SK-N-SH treated with all-trans-retinoic acid at 6 μM for 48 hours (cell line): ENCODE results near the gene SLC22A12.

Experiments
- ATAC-seq: fragments of 200-7000 bp; cut with Tn5 transposase; 3 replicates; pipeline ENCODE4 v1.9.1; 2020; ENCODE audit warnings: mild to moderate bottlenecking, moderate library complexity
- ARNTL ChIP-seq: fragments of 450-650 bp; formaldehyde crosslinking; IDR thresholded peaks from 2 replicates; pipeline ENCODE4 v1.5.0; 2020; ENCODE audit warnings: low read depth, mild to moderate bottlenecking, moderate library complexity, borderline replicate concordance
- BACH2 ChIP-seq: fragments of 250-450 bp; sonication (Bioruptor Pico); IDR thresholded peaks from 2 replicates; pipeline ENCODE4 v1.9.0; 2021; ENCODE audit warnings: mild to moderate bottlenecking, borderline replicate concordance
- ESRRG ChIP-seq: fragments of 250-450 bp; sonication (Bioruptor Pico); IDR thresholded peaks from 2 replicates; pipeline ENCODE4 v1.6.1; 2021; ENCODE audit warnings: mild to moderate bottlenecking
- GLIS3 ChIP-seq: fragments of 250-450 bp; sonication (Bioruptor Pico); IDR thresholded peaks from 2 replicates; pipeline ENCODE4 v1.5.0; 2020; ENCODE audit warnings: mild to moderate bottlenecking, moderate library complexity
- OSR1 ChIP-seq: fragments of 250-450 bp; sonication (Bioruptor Pico); IDR thresholded peaks from 2 replicates; pipeline ENCODE4 v1.8.0; 2022; ENCODE audit warnings: moderate library complexity, mild to moderate bottlenecking, inconsistent platforms
- PATZ1 ChIP-seq: fragments of 250-450 bp; sonication (Bioruptor Pico); IDR thresholded peaks from 2 replicates; pipeline ENCODE4 v1.8.0; 2020; ENCODE audit warnings: mild to moderate bottlenecking, moderate library complexity, borderline replicate concordance
- RARB ChIP-seq: fragments of 250-450 bp; sonication (Bioruptor Pico); IDR thresholded peaks from 2 replicates; pipeline ENCODE4 v1.8.0; 2021; ENCODE audit warnings: mild to moderate bottlenecking, moderate library complexity
- TCF4 ChIP-seq: fragments of 250-450 bp; sonication (Bioruptor Pico); IDR thresholded peaks from 2 replicates; pipeline ENCODE4 v1.8.0; 2021; ENCODE audit warnings: mild to moderate bottlenecking, moderate library complexity, borderline replicate concordance
- TOX ChIP-seq: fragments of 250-450 bp; sonication (Bioruptor Pico); IDR thresholded peaks from 2 replicates; pipeline ENCODE4 v1.8.0; 2021; ENCODE audit warnings: mild to moderate bottlenecking, moderate library complexity, borderline replicate concordance
- TSHZ2 ChIP-seq: fragments of 250-450 bp; sonication (Bioruptor Pico); IDR thresholded peaks from 2 replicates; pipeline ENCODE4 v1.5.0; 2020; ENCODE audit warnings: mild to moderate bottlenecking, moderate library complexity
- ZC3H10 ChIP-seq: fragments of 250-450 bp; sonication (Bioruptor Pico); IDR thresholded peaks from 2 replicates; pipeline ENCODE4 v1.5.1; 2021; ENCODE audit warnings: mild to moderate bottlenecking, moderate library complexity
- ZFP3 ChIP-seq: fragments of 250-450 bp; sonication (Bioruptor Pico); IDR thresholded peaks from 2 replicates; pipeline ENCODE4 v1.5.0; 2020; ENCODE audit warnings: mild to moderate bottlenecking, moderate library complexity
- ZFP30 ChIP-seq: fragments of 450-650 bp; formaldehyde crosslinking; IDR thresholded peaks from 2 replicates; pipeline ENCODE4 v1.5.0; 2022; ENCODE audit warnings: mild to moderate bottlenecking, moderate library complexity
- ZNF70 ChIP-seq: fragments of 450-650 bp; formaldehyde crosslinking; IDR thresholded peaks from 2 replicates; pipeline ENCODE4 v1.5.0; 2020; ENCODE audit warnings: mild to moderate bottlenecking, moderate library complexity
- ZNF8 ChIP-seq: fragments of 450-650 bp; formaldehyde crosslinking; IDR thresholded peaks from 2 replicates; pipeline ENCODE4 v1.5.0; 2020; ENCODE audit warnings: mild to moderate bottlenecking, moderate library complexity
- TF ChIP-seq, protein P1 (sequence below): fragments of 250-450 bp; sonication (Bioruptor Pico); IDR thresholded peaks from 2 replicates; pipeline ENCODE4 v1.5.1; 2020; ENCODE audit warnings: low read depth, mild to moderate bottlenecking, moderate library complexity
- TF ChIP-seq, protein P2 (sequence below): fragments of 250-450 bp; sonication (Bioruptor Pico); IDR thresholded peaks from 2 replicates; pipeline ENCODE4 v1.5.1; 2021; ENCODE audit warnings: mild to moderate bottlenecking, moderate library complexity
- TF ChIP-seq, protein P3 (sequence below): fragments of 250-450 bp; sonication (Bioruptor Pico); IDR thresholded peaks from 2 replicates; pipeline ENCODE4 v1.8.0; 2021; ENCODE audit warnings: low read depth, mild to moderate bottlenecking, moderate library complexity, borderline replicate concordance

SLC22A12 gene

GRCh38 chr11:64598106-64598796 is 7.2 kb downstream of the SLC22A12 start:
- no peak for ATAC-seq
- TF ChIP-seq TCF4 (CRISPR knock-in tag) (no peak), RARB (CRISPR knock-in tag) (no peak), ARNTL (CRISPR knock-in tag) (no peak), ZC3H10 (CRISPR knock-in tag) (no peak), OSR1 (CRISPR knock-in tag) (no peak), TSHZ2 (CRISPR knock-in tag) (no peak), TOX (CRISPR knock-in tag) (no peak)
- TF ChIP-seq, protein P1, sequence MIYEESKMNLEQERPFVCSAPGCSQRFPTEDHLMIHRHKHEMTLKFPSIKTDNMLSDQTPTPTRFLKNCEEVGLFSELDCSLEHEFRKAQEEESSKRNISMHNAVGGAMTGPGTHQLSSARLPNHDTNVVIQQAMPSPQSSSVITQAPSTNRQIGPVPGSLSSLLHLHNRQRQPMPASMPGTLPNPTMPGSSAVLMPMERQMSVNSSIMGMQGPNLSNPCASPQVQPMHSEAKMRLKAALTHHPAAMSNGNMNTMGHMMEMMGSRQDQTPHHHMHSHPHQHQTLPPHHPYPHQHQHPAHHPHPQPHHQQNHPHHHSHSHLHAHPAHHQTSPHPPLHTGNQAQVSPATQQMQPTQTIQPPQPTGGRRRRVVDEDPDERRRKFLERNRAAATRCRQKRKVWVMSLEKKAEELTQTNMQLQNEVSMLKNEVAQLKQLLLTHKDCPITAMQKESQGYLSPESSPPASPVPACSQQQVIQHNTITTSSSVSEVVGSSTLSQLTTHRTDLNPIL, result no peak
- TF ChIP-seq, protein P2, sequence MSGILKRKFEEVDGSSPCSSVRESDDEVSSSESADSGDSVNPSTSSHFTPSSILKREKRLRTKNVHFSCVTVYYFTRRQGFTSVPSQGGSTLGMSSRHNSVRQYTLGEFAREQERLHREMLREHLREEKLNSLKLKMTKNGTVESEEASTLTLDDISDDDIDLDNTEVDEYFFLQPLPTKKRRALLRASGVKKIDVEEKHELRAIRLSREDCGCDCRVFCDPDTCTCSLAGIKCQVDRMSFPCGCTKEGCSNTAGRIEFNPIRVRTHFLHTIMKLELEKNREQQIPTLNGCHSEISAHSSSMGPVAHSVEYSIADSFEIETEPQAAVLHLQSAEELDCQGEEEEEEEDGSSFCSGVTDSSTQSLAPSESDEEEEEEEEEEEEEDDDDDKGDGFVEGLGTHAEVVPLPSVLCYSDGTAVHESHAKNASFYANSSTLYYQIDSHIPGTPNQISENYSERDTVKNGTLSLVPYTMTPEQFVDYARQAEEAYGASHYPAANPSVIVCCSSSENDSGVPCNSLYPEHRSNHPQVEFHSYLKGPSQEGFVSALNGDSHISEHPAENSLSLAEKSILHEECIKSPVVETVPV (CRISPR knock-in tag), result no peak
- TF ChIP-seq, protein P3, sequence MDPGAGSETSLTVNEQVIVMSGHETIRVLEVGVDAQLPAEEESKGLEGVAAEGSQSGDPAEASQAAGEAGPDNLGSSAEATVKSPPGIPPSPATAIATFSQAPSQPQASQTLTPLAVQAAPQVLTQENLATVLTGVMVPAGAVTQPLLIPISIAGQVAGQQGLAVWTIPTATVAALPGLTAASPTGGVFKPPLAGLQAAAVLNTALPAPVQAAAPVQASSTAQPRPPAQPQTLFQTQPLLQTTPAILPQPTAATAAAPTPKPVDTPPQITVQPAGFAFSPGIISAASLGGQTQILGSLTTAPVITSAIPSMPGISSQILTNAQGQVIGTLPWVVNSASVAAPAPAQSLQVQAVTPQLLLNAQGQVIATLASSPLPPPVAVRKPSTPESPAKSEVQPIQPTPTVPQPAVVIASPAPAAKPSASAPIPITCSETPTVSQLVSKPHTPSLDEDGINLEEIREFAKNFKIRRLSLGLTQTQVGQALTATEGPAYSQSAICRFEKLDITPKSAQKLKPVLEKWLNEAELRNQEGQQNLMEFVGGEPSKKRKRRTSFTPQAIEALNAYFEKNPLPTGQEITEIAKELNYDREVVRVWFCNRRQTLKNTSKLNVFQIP (CRISPR knock-in tag), result no peak

DNA sequence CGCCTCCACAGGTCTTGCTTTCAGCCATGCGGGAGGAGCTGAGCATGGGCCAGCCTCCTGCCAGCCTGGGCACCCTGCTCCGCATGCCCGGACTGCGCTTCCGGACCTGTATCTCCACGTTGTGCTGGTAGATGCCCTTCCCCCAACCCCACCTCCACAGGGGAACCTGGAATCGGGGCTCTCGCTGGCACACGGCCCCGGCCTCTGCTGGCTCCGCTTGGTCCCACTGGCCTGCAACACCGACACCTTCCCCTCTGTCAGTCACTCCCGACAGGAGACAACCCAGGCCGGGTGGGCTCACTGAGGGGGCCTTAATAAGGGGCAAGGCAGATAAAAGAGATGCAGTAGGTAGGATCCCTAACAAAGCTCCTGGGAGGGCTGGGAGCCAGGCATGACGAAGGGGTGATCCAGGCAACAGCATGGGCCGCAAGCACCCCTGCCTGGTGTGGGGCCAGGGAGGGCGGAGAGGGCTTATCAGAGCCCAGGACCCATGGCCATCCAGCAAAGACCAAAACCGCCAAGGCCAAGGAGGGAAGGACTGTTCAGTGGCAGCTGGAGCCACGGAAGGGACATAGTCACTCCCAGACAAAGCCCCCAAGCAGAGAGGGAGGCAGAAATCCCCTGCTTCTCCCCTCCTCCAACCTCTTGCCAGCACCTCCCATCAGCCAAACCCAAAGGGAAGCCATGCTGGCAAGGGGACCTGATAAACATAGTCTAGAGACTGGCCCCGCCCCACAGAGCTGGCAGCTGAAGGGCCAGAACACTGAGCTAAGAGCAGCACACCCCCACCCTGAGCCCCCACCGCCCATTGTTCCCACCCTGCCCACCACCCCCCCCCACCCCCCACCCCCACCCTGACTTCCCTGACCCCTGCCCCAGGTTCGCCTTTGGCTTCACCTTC is 8.0 kb downstream of the SLC22A12 start:
- TF ChIP-seq ZFP3 (CRISPR knock-in tag) (no peak), ZFP30 (CRISPR knock-in tag) (no peak), ESRRG (CRISPR knock-in tag) (no peak), BACH2 (CRISPR knock-in tag) (no peak), GLIS3 (CRISPR knock-in tag) (no peak), ZNF70 (CRISPR knock-in tag) (no peak), PATZ1 (no peak), ZNF8 (CRISPR knock-in tag) (no peak)
- TF ChIP-seq, protein P3 (CRISPR knock-in tag), result no peak
- TF ChIP-seq, all 23 proteins: peak for 0
- no peak for ATAC-seq
